Liver (tissue), 9 donors: ENCODE results near the gene RASL11B. TPM values are rescaled to one million over a fixed set of nuclear protein-coding genes. Genes with fewer than 3 reads are reported as not detected.

Source experiments
- DNase-seq: peaks from one replicate; pipeline ENCODE4 v3.0.0-alpha.2; 2017; ENCODE audit warnings: low spot score
- H3K27ac ChIP-seq, 2 donors: one replicate each; pipeline ENCODE4 v1.7.0; 2013; ENCODE audit warnings: inconsistent platforms in 2 of 2, low read length in 2 of 2, control low read depth in 1 of 2, low read depth in 1 of 2, mild to moderate bottlenecking in 1 of 2
- H3K27me3 ChIP-seq, 4 donors: one replicate each; pipeline versions ENCODE4 v1.6.1 to v1.7.0; 2013; ENCODE audit warnings: low read length in 3 of 4, inconsistent platforms in 1 of 4, mild to moderate bottlenecking in 1 of 4, moderate library complexity in 1 of 4; ENCODE audit not compliant: control insufficient read depth in 4 of 4, insufficient read depth in 4 of 4
- H3K36me3 ChIP-seq, 4 donors: one replicate each; pipeline versions ENCODE4 v1.6.1 to v1.7.0; 2013; ENCODE audit warnings: low read length in 3 of 4, mild to moderate bottlenecking in 3 of 4, low read depth in 1 of 4, moderate library complexity in 1 of 4; ENCODE audit not compliant: control insufficient read depth in 4 of 4, insufficient read depth in 3 of 4
- H3K4me1 ChIP-seq, 4 donors: one replicate each; pipeline versions ENCODE4 v1.6.1 to v1.7.0; 2013; ENCODE audit warnings: low read length in 3 of 4, mild to moderate bottlenecking in 3 of 4, moderate library complexity in 1 of 4; ENCODE audit not compliant: control insufficient read depth in 4 of 4, insufficient read depth in 4 of 4
- H3K4me3 ChIP-seq, 3 donors: one replicate each; pipeline versions ENCODE4 v1.6.1 to v1.7.0; 2013; ENCODE audit warnings: low read length in 3 of 3, control low read depth in 1 of 3, low read depth in 1 of 3, mild to moderate bottlenecking in 1 of 3
- H3K9ac ChIP-seq, 2 donors: one replicate each; pipeline ENCODE4 v1.7.0; 2013; ENCODE audit warnings: low read length in 2 of 2, mild to moderate bottlenecking in 2 of 2, moderate library complexity in 2 of 2, control low read depth in 1 of 2, low read depth in 1 of 2
- H3K9me3 ChIP-seq, 4 donors: one replicate each; pipeline versions ENCODE4 v1.6.1 to v1.7.0; 2013; ENCODE audit warnings: low read length in 3 of 4; ENCODE audit not compliant: control insufficient read depth in 4 of 4
- ATF3 ChIP-seq: IDR thresholded peaks from 2 replicates; pipeline ENCODE4 v1.6.1; 2016; ENCODE audit warnings: antibody characterized with exemption
- CTCF ChIP-seq: fragments of 150-350 bp; IDR thresholded peaks from 2 replicates; pipeline ENCODE4 v1.5.1; 2017; ENCODE audit warnings: improper control_type of control experiment, low read depth, low read length; ENCODE audit not compliant: missing input control
- EGR1 ChIP-seq, 2 donors: IDR thresholded peaks; 2 replicates each; pipeline ENCODE4 v1.6.1; 2016 to 2018; ENCODE audit warnings: antibody characterized with exemption in 2 of 2, low read depth in 2 of 2
- FOXA1 ChIP-seq: IDR thresholded peaks from 2 replicates; pipeline ENCODE4 v1.6.1; 2016; ENCODE audit warnings: antibody characterized with exemption
- FOXA2 ChIP-seq: IDR thresholded peaks from 2 replicates; pipeline ENCODE4 v1.6.1; 2016; ENCODE audit warnings: antibody characterized with exemption
- GABPA ChIP-seq, 2 donors: IDR thresholded peaks in 1 of 2; conservative IDR thresholded peaks in 1 of 2; 2 replicates each; pipeline ENCODE4 v1.6.1; 2016; ENCODE audit warnings: antibody characterized with exemption in 2 of 2, mild to moderate bottlenecking in 1 of 2, moderate library complexity in 1 of 2
- HNF4A ChIP-seq, 2 donors: conservative IDR thresholded peaks; 2 replicates each; pipeline ENCODE4 v1.6.1; 2016; ENCODE audit warnings: antibody characterized with exemption in 2 of 2, mild to moderate bottlenecking in 2 of 2
- HNF4G ChIP-seq: IDR thresholded peaks from 2 replicates; pipeline ENCODE4 v1.6.1; 2016; ENCODE audit warnings: antibody characterized with exemption
- JUND ChIP-seq, 2 donors: IDR thresholded peaks; 2 replicates each; pipeline ENCODE4 v1.6.1; 2016; ENCODE audit warnings: antibody characterized with exemption in 2 of 2
- RAD21 ChIP-seq, 2 donors: IDR thresholded peaks; 2 replicates each; pipeline ENCODE4 v1.6.1; 2016; ENCODE audit warnings: antibody characterized with exemption in 2 of 2, mild to moderate bottlenecking in 2 of 2
- REST ChIP-seq: IDR thresholded peaks from 2 replicates; pipeline ENCODE4 v1.6.1; 2016; ENCODE audit warnings: antibody characterized with exemption, mild to moderate bottlenecking
- SP1 ChIP-seq: IDR thresholded peaks from 2 replicates; pipeline ENCODE4 v1.6.1; 2018; ENCODE audit warnings: antibody characterized with exemption, mild to moderate bottlenecking
- TAF1 ChIP-seq: conservative IDR thresholded peaks from 2 replicates; pipeline ENCODE4 v1.6.1; 2016; ENCODE audit warnings: antibody characterized with exemption, mild to moderate bottlenecking
- YY1 ChIP-seq: IDR thresholded peaks from 2 replicates; pipeline ENCODE4 v1.6.1; 2016; ENCODE audit warnings: antibody characterized with exemption, mild to moderate bottlenecking
- WGBS: extraction: QIAGEN DNeasy Blood & Tissue Kit; methylation state at CpG from one replicate; pipeline ENCODE4 v1.1.7; 2013; 5-methylcytosine and 5-hydroxymethylcytosine counted together
- polyA plus RNA-seq, 2 donors: library from polyadenylated mRNA; stranded (reverse) in 1 of 2; unstranded in 1 of 2; fragments of 200-250 nt in 1 of 2; fragments of >200 nt in 1 of 2; fragmentation: Nextera tagmentation in 1 of 2; extraction: Ambion mirVana in 1 of 2; gene quantifications; one replicate each; pipeline versions ENCODE4 v1.2.1 to v1.2.3, GENCODE V29; 2013 to 2015
- total RNA-seq, 2 donors: library from RNA; depleted of rRNA; stranded (reverse); fragments of >200 nt; gene quantifications; one replicate each; pipeline ENCODE4 v1.2.3, GENCODE V29; 2014
- donor health status: healthy.
- donor health status: healthy.
- donor health status: healthy.
- donor health status: healthy.
- donor health status: healthy.

RASL11B gene
- total and polyA plus RNA-seq, 4 donors: 0.19 to 1.0 (median 0.61) TPM

- no peaks in the 10 kb centered on the region for H3K36me3 ChIP-seq
- H3K27ac ChIP-seq: no peak overlapping the region
- peaks cover 0 to 18% (median 9%) of the 10 kb centered on the region in 4 donors for H3K4me1 ChIP-seq
- 93% methylated on average over 9 of the region's 9 CpGs for WGBS
- no peaks in the 10 kb centered on the region for H3K9me3 ChIP-seq
- peaks cover 0 to 6% (median 0%) of the 10 kb centered on the region in 4 donors for H3K27me3 ChIP-seq
- no peak overlapping the region for H3K9ac ChIP-seq
- TF ChIP-seq FOXA1: no peak
- no peak for TF ChIP-seq RAD21 (IDR thresholded peaks at IDR 0.05)
- TF ChIP-seq ATF3: no peak
- no peak for TF ChIP-seq GABPA (IDR thresholded peaks at IDR 0.05 in 1 of 2, conservative IDR thresholded peaks at IDR 0.05 in 1 of 2)
- no peak for TF ChIP-seq CTCF
- no peak for TF ChIP-seq FOXA2
- no peak for TF ChIP-seq HNF4G
- no peak for TF ChIP-seq EGR1 (IDR thresholded peaks at IDR 0.05; ENCODE audit: low read depth in 2 of 2)
- no peak for TF ChIP-seq JUND (IDR thresholded peaks at IDR 0.05)
- no peak for TF ChIP-seq HNF4A (conservative IDR thresholded peaks at IDR 0.05)
- no peak for TF ChIP-seq YY1
- TF ChIP-seq TAF1: no peak
- no peak for DNase-seq
- no peak overlapping the region for H3K4me3 ChIP-seq
These were observed 3.2 kb downstream of the RASL11B start for GRCh38 chr4:52865300-52865699.

- no peak for DNase-seq
- Histone ChIP-seq H3K9ac (no peak overlapping the region), H3K27me3 (peaks cover 0 to 6% (median 0%) of the 10 kb centered on the region in 4 donors), H3K4me3 (no peak overlapping the region), H3K4me1 (peaks cover 0 to 14% (median 7%) of the 10 kb centered on the region in 4 donors), H3K27ac (no peak overlapping the region), H3K36me3 (peaks cover 0 to 1% (median 0%) of the 10 kb centered on the region in 4 donors), H3K9me3 (no peaks in the 10 kb centered on the region)
- WGBS: 82% methylated on average over 4 of the region's 4 CpGs
- TF ChIP-seq GABPA (IDR thresholded peaks at IDR 0.05 in 1 of 2, conservative IDR thresholded peaks at IDR 0.05 in 1 of 2) (no peak), FOXA2 (no peak), TAF1 (no peak), RAD21 (IDR thresholded peaks at IDR 0.05) (no peak), SP1 (no peak), REST (no peak)
These were observed 4.6 kb downstream of the RASL11B start for GRCh38 chr4:52866734-52867133.
